GM19035 (cell line): ENCODE measurements around the gene SEMA3C.

Experiments used
- ATAC-seq: cut with Tn5 transposase; IDR thresholded peaks from one replicate; pipeline ENCODE4 v1.9.1; 2021; ENCODE audit not compliant: unreplicated experiment

Gene SEMA3C

DNA sequence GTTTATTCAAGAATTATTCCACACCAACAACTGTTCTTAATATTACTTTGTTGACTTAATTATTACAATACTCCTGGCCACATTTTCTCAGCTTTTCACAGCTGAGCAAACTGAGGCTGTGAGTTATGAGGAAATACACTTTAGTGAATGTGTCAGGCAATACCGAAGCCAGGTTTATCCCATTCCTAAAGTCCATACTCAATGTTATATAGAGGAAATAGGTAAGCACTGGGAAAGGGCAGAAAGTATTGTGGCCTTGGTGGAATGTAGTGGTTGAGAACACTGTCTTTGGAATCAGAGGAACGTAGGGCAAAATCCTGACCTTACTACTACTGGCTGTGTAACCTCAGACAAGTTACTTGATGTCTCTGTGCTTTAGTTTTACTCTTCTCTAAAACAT lies 169.6 kb downstream of the SEMA3C start:
- ATAC-seq: no peak

DNA sequence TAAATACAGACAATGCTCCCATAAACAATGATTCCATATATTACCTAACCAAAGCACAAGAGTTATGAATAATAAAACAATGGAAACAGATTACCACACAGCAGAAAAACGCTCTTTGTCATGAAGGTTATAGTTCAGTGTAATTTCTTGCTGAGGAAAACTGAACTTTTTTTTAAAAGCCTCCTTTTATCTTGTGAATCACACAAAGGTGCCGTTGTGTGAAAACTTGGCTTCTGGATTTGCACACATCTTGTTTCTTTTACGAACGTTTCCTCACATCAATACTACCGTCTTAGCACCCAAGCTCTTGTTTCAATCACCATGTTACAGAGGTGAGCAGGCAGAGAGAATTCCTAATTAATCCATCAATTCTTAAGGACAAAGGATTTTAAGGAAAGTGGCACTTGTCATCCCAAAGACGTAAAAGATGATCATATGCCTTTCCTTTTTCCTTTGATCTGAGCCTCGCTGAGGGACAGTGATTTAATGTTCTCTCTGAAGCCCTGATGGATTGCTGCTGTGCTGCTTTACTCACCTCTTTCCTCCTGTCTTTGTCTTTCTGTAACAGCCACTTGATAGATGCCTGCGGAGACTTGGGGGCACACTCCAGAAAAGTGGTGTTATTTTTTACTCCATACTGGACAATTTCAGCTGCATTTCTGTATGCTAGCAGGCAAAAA lies 170.3 kb downstream of the SEMA3C start:
- no peak for ATAC-seq

DNA sequence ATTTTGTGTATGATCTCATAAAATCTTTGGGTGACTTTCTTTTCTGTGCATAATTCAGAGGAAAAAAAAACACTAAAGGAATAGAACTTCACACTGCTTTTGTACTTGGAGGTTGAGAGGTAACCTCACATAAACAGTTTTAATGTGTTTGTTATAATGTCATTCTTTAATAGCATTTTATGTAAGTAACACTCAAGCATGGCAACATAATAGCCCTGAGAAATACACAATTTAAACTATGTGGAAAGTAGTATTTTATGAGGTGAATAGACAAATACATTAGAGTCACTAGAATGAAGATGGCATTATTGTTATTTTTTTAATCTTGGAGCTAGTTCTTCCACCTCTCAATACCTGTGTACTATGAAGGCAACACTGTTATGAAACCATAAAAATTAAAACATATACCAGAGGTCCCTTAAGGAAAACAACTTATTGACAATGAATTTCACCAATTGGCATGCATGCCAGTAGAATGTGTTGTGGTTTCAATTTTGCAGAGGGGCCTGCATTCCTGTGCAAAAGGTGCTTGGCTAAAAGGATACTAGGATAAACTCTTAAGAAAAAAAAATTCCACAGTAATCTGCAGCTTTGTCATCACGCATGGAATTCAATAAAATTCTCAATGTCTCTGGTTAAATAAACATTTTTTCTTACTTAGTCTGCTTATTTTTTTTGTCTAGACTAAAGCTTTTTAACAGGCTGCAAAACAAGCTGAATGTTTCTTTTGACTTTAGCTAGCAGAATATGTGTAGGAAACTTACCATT lies 177.9 kb downstream of the SEMA3C start:
- no peak for ATAC-seq

DNA sequence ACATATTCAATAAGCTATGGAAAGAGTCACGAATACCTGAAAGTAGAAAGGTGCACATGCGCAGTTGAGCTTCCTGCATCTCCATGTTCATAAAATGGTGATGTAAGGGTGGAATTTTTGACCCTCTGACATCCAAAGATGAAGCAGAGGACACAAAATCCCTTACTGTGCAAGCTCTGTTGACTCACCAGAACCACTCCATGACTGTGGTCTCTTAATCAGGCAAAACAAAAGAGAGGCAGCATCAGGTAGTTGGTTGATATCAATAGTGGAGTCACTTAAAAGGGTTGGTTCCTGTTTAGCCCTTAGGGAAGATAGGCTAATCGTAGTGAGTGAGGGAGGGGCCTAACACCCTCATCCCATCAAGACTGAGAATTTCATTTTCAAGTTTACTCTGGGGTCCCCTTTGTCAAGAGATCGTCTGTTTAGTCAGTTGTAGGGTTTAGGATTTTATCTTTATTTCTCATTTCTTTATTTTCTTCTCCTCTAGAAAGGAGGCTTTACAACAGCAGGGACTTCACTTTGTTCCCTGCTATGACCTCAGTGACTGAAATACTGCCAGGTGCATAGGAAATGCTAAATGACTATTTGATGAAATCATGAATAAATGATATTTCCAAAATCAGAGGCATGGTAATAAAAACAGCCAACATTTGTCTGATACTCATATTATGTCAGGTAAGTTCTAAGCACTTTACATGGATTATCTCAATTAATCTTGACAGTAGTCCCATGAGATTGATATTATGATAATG lies 182.3 kb downstream of the SEMA3C start:
- no peak for ATAC-seq

DNA sequence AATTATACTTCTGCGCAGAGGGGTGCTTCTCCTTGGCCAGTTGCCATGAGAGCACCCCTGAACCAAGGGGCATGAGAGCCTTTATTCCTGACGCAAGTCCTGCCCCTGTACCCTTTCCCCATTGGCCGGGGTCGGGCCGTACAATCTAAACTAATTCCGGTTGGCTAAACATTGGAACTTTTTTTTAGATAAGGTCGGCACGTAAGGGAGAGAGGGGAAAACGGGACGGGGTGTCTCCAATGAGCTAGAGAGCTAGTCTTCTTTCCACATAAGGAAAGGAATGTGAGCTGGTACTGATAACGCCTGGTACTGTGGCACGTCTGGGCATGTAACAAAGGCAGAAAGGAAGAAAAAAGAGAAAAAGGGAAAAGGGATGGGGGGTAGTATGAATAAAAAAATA lies 183.5 kb downstream of the SEMA3C start:
- ATAC-seq: no peak

GRCh38 chr7:80734011-80734410 lies 184.8 kb downstream of the SEMA3C start:
- ATAC-seq: no peak

GRCh38 chr7:80733333-80733915 lies 185.4 kb downstream of the SEMA3C start:
- ATAC-seq: no peak

GRCh38 chr7:80732630-80733029 lies 186.2 kb downstream of the SEMA3C start:
- no peak for ATAC-seq

DNA sequence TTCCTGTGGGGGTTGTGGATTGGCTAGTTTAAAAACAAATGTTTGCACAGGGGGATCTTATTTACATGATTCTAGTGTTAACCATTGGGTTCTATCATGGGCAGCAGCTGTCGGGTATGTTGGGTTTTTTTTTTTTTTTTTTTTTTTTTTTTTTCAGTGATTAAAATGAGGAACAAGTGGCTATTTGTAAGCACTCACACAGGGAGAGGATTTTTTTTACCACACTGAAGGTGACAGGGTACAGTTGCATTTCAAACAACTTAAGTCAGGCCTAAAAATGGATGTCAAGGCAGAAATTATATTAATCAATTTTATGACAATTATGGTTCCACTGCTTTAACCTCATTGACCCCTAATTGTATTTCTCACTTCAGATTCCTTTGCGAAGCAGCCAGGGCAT lies 187.6 kb downstream of the SEMA3C start:
- no peak for ATAC-seq

DNA sequence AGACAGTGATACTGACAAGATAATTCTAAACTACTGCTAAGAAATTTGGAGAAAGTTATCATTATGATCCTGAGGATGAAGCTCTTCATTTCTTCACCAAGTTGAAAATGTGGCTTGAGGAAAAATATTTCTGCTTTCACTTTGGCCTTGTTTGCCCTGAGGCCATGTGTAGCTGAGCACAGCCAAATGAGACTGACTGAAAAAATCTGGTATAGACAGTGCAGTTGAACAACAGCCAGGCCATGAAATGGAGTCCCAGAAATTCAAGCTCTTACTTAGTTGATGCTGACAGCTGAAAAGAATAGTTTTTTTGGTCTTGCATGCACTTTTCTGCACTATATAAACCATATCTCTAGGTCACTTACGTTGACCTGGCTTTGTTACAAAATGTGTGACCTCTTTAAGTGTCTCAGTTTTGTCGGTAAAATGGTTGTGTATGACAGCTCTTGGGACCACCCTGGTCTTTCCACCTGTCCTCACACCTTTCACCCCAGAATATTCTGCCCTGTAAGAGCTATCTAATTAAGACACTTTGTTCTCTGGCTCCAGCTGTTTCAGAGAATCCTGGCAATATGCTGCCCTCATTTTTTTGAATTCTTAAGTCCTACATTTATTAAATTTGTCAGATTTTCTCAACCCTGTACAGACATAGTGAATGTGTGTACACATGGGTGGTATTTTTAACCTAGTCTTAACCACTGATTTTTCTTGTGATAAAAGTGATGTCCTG lies 189.1 kb downstream of the SEMA3C start:
- ATAC-seq: no peak

DNA sequence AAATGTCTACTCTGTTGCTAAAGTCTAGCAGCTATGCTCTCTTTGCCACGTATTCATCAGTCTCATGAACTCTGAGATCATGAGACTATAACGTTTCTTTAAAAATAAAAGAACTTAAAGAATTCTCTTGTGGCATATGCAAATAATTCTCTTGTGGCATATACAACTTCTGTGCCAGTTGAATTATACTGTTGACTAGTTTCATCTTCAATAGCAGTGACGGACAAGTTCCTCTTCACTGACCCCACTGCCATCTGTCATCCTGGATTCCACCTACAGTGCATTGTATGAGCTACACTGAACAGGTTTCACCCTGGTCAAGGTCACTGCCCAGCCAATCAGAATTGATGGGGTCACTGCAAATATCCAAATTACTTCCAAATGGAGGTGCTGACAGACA lies 192.2 kb downstream of the SEMA3C start:
- no peak for ATAC-seq

GRCh38 chr7:80725181-80725611 lies 193.7 kb downstream of the SEMA3C start:
- ATAC-seq: no peak

DNA sequence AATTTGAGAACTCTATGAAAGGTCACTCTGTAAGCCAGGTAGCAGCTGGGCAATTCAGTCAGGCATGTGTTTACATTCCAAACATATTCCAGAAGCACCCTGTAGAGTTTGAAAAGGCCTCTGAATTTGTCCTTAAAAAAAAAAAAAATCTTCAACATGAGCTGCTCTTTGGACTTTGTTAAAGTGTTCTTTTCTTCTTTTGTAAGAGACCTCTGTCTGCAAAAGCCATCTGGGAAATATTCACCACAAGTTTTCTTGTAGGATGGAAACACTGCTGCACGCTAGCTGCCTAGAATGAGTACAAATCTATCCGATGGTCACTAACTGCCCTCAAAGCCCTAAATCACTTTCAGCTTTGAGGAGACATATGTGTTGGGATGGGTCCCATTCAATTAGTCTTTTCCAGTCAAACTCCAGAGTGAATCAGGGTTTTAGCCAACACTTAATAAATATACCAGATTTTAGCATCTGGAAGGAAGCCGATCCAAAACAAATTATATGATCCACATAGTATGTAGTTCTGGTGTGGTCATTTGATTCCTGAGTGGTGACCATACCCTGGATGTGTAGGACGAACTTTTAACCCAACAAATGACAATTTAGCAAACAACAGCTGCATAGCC lies 194.5 kb downstream of the SEMA3C start:
- ATAC-seq: no peak

- ATAC-seq: no peak
These were observed 196.1 kb downstream of the SEMA3C start for GRCh38 chr7:80722616-80723195.

- no peak for ATAC-seq
These were observed 196.8 kb downstream of the SEMA3C start for GRCh38 chr7:80721883-80722615.

- no peak for ATAC-seq
These were observed 198.7 kb downstream of the SEMA3C start for GRCh38 chr7:80720146-80720545.

- no peak for ATAC-seq
These were observed 199.6 kb downstream of the SEMA3C start for GRCh38 chr7:80719261-80719660.

DNA sequence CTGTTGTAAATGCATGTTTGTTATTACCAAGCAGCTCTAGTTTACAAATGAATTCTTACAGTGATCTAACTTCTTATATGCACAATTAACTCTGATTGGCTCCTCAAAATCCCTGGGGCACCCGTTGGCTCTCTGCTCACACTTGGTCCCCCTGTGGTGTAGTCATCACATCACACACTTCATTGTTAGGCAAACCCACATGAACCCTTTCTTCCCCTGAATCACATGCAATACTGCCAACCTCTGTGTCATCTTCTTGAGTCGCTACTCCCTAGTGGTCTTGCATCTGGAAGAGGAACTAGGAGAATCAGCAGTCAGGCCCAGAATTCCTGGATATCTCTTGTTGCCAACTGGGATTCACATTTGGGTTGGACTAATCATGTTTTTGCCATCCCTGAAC lies 207.3 kb downstream of the SEMA3C start:
- ATAC-seq: no peak

- ATAC-seq: no peak
These were observed 210.7 kb downstream of the SEMA3C start for GRCh38 chr7:80708123-80708522.
